ENCODE measurements around the gene KIF3A. TPM values are rescaled to one million over a fixed set of nuclear protein-coding genes. Genes with fewer than 3 reads are reported as not detected.

KIF3A gene
- total RNA-seq, 1 donor, result 5.6 TPM

DNA sequence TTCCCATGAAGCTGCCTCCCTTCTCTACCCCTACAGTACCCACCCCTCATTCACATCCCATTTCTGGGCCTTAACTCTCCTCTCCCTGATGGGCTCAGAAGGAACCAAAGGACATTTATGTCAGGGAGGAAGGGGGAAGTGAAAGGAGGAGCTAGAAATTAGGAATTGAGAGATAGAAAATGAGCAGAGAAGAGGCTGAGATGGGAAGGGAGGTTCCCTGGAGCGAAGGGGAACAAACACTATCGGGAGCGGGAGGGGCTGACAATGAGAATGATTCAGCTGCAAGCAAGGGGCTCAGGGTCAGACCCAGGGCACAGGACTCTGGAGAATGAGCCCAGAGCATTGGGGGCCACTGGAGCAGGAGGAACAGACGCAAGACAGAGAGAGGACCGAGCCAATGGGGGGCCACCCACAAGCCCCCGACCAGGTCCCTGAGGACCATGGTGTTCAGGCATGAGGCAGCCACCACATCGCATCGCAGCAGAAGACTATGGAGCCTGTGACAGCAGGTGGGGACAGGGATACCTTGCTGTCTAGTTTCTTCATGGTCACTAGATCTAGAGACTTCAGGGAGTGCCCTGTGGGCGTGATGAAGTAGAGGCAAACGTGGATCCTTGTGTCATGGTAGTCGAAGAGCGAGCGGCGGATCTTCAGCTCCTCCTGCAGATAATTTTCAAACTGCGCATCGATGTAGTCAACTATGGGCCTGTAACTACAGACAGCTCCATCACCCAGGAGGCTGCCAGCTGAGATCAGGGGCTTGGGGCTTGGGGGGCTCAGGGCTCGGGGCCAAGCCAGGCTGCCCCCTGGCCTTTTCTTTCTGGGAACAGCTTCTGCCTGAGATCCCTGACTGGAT lies 26.1 kb upstream of the KIF3A start:
- no peaks in the 10 kb centered on the region for H3K9me3 ChIP-seq (ENCODE audit: low read depth, low read length)
- no peaks in the 10 kb centered on the region for H3K27me3 ChIP-seq (ENCODE audit: insufficient read depth, low read length)
- H3K4me3 ChIP-seq (ENCODE audit: low read length), result no peak overlapping the region
- H3K4me1 ChIP-seq (ENCODE audit: insufficient read depth, low read length), result peaks cover 5% of the 10 kb centered on the region

DNA sequence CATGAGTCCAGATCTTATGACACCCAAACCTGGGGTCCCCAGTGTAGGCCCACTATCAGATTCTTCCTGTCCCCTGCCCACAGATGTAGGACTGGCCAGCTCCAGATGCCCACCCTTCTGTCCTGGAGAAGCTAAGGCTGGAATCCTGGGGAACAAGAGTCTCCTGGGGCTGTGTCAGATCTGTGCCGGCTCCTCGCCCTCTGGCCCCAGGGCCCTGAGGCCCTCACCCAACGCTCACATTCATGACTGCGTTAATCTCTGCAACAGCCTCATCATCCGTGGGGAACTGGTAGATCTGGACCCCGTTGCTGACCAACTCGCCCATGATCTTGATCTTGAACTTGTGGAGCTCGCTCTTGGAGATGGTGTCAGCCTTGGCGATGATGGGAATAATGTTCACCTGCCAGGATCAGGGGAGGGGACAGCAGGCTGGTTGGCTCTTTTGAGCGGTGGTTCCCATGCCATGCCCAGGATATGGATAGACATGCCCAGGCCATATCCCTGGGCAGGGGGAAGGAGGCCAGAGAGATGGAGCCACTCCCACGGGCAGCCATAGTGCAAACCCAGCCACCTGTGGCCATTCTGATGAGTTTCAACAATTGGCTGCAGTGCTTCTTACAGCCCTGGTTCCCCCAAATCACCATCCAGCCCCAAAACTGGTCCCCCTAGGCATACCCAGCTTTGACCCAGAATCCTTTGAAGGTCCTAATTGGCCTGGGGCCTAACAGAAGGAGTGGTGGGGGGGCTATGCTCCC lies 25.1 kb upstream of the KIF3A start:
- Histone ChIP-seq H3K4me1 (ENCODE audit: insufficient read depth, low read length) (peaks cover 5% of the 10 kb centered on the region), H3K4me3 (ENCODE audit: low read length) (no peak overlapping the region), H3K9me3 (ENCODE audit: low read depth, low read length) (no peaks in the 10 kb centered on the region), H3K27me3 (ENCODE audit: insufficient read depth, low read length) (no peaks in the 10 kb centered on the region)

DNA sequence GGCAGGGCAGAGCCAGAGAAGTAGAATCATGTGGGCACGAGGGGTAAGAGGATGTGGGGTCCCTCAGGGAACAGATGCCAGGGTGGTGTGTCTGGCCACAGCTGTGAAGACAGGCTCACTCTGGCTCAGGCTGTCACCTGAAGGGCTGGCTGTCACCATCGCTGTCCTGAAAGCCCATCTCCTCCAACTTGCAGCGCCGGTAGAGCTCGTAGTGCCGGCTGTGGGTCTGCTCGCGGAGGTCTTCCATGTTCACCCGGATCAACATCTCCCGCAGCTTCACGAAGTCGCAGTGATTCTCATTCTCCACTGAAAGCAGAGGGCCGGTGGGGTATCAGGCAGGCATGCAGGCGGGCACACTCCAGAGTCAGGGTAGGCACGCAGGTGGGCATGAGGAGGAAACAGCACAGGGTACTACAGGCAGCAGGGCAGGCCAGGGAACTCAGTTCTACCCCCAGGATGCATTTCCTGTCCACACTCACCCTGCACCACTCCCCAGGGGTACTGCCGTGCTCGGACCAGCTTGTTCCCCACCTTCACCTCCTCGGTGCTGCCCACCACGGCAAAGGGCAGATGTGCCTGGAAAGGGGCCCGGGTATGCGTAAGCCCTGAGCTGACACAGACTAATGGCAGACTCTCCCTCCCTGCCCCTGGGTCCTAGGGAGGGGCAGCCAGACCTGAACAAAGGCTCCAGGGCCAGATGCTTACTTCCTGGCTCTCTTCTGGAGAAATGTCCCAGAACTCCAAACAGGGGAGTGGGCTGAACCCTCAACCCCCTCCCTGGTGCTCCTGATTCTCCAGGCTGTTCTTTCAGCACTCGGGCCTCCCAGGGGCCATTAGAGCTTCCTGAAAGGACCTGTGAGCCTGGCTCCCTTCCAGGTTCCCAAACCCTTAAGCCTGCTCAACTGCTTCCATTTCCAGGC lies 24.2 kb upstream of the KIF3A start:
- Histone ChIP-seq H3K9me3 (ENCODE audit: low read depth, low read length) (no peaks in the 10 kb centered on the region), H3K27me3 (ENCODE audit: insufficient read depth, low read length) (no peaks in the 10 kb centered on the region), H3K4me3 (ENCODE audit: low read length) (no peak overlapping the region), H3K4me1 (ENCODE audit: insufficient read depth, low read length) (peaks cover 5% of the 10 kb centered on the region)

DNA sequence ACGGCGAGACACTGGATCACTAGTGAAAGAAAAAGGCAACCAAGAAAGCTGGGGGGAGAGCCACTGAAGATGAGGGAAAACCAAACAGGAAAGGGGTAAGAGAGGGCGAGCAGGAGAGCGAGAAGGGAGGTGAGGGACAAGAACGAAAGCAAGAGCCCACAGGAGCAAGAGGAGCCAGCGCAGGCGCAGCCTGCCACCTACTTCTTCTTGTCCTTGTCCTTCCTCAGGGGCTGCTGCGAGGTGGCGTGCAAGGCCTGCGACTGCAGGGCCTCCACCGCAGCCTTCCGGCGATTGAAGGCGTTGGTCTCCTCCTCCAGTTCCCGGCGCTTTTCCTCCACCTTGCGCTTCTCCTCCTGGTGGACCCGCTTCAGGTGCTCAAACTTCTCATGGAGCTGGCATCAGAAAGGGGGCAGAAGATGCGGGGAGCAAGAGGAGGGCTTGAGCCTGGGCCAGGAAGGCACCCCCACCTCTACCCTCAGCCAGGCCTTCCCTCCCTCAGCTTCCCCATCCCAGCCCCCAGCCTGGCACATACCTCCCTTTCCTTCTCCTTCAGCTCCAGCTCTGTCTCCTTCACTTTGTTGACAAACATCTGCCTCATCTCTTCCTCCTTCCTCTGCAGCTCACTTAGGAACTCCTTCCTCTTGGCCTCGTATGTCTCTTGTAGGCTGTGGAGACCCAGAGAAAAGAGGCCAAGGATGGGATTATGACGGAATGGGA lies 23.4 kb upstream of the KIF3A start:
- Histone ChIP-seq H3K4me1 (ENCODE audit: insufficient read depth, low read length) (peaks cover 5% of the 10 kb centered on the region), H3K9me3 (ENCODE audit: low read depth, low read length) (no peaks in the 10 kb centered on the region), H3K4me3 (ENCODE audit: low read length) (no peak overlapping the region), H3K27me3 (ENCODE audit: insufficient read depth, low read length) (no peaks in the 10 kb centered on the region)

DNA sequence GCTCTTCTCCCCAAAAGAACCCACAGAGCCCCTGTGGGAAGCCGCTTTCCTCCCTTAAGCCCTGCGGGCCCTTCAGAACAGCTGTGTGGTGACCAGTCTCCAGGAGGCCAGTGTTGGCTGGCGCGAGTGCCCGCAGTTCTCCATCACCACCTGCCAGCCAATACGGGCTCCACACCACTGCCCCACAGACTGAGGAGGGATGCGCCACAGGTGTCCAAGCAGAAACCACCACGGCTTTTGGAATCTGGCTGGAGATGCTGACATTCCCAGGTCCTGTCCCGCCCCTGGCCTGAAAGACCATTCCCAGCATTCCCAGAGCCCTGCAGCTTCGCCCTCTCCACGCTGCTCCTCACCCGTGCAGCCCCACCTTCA lies 22.7 kb upstream of the KIF3A start:
- no peak overlapping the region for H3K4me3 ChIP-seq (ENCODE audit: low read length)
- peaks cover 5% of the 10 kb centered on the region for H3K4me1 ChIP-seq (ENCODE audit: insufficient read depth, low read length)
- H3K9me3 ChIP-seq (ENCODE audit: low read depth, low read length), result no peaks in the 10 kb centered on the region
- no peaks in the 10 kb centered on the region for H3K27me3 ChIP-seq (ENCODE audit: insufficient read depth, low read length)

DNA sequence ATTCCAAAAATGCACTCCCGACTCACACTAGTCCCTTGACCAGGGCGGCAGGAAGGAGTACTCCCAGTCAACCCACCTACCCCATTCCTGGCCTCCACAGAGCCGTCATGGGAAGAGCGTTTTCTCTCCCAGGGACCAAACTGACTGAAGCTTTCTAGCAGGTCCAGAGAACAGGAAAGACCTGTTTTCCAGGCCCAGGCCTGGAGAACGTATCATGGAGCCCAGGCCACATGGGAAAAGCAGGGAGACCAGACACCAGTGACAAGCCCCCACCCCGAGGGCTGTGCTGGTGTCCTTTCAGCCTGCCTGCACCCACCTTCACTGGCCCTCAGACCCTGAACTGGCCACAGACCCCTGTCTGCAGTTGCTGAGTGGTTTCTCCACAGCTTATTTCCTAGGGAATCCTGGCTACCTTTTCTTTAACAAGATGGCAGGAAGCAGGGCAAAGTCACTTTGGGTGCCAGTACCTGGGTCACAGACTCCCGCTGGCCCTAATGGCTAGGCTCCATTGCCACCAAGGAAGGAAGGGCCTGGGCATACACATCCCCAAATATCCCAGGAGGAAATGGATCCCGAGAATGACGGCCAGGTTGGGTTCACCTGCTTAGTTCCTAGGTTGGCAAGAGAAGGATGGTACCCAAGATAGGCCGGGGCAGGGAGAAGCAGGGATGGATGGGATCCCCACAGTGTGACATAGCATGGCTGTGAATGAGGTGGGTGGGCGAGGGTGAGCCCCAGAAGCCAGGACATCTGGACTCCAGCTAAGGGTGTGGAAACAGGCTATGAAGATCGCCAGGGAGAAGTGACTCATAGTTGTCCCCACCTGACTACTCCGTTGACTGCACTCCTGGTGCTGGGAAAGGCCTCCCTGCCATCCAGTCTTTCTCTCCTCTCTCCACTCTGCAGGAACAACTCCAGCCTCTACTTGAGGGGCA lies 22.0 kb upstream of the KIF3A start:
- peaks cover 5% of the 10 kb centered on the region for H3K4me1 ChIP-seq (ENCODE audit: insufficient read depth, low read length)
- no peaks in the 10 kb centered on the region for H3K27me3 ChIP-seq (ENCODE audit: insufficient read depth, low read length)
- no peak overlapping the region for H3K4me3 ChIP-seq (ENCODE audit: low read length)
- no peaks in the 10 kb centered on the region for H3K9me3 ChIP-seq (ENCODE audit: low read depth, low read length)

DNA sequence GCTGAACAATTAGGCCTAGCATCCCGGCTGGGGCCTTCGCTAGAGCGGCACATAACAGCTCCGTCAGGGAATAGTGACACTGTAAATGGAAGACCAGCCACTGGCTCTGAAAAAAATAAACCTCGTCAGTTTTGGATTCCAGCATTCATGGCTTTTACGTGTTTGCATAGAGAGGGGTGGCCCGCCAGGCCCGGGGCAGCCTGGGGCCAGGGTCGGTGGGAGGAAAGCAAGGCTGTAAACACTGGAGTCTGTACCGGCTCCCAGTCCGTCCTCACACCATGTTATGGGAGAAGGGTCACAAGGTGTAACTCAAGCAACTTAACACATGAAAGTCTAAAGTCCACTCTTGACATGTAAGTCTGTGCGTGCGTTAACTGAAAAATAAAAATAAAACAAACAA lies 21.1 kb upstream of the KIF3A start:
- H3K9me3 ChIP-seq (ENCODE audit: low read depth, low read length), result no peaks in the 10 kb centered on the region
- H3K4me3 ChIP-seq (ENCODE audit: low read length), result no peak overlapping the region
- peaks cover 5% of the 10 kb centered on the region for H3K4me1 ChIP-seq (ENCODE audit: insufficient read depth, low read length)
- H3K27me3 ChIP-seq (ENCODE audit: insufficient read depth, low read length), result no peaks in the 10 kb centered on the region

DNA sequence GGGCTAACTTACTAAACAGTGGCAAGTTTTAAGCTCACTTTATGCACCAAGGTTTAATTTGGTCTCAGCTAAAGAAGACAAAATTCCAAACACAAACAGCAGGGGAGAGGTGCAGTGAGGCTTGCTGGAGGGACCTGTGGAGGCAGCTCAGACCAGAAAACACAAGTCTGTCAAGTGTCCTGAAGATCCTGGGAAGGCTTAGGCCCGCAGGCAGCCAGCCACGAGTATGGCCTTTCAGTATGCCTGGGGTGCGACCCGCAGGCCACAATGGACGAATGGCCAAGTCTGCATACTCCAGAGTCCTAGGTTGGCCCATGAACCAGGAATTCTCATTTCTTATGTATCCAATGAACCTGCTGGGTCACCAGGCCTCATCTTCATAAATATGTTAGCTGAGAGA lies 19.2 kb upstream of the KIF3A start:
- Histone ChIP-seq H3K27me3 (ENCODE audit: insufficient read depth, low read length) (no peaks in the 10 kb centered on the region), H3K4me1 (ENCODE audit: insufficient read depth, low read length) (no peaks in the 10 kb centered on the region), H3K4me3 (ENCODE audit: low read length) (no peak overlapping the region), H3K9me3 (ENCODE audit: low read depth, low read length) (no peaks in the 10 kb centered on the region)

DNA sequence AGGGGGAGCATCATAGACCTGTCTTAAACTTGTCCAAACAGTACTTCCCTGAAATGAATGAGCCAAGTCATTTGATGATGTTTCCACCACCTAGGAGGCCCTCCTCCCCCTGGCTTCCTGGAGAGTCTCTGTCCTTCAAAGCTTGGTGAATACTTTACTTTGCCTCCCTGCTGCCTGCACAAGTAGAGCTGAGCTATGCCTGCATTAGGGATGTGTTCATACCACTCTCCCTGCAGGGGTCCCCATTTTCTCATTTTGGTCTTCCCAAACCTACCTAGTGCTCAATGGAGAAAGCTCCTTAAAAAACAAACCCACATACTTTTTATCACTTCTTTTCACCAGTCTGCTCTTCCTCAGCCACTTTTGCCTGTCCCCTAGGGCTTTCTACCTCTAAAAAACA lies 17.6 kb upstream of the KIF3A start:
- H3K4me3 ChIP-seq (ENCODE audit: low read length), result no peak overlapping the region
- H3K9me3 ChIP-seq (ENCODE audit: low read depth, low read length), result no peaks in the 10 kb centered on the region
- no peaks in the 10 kb centered on the region for H3K27me3 ChIP-seq (ENCODE audit: insufficient read depth, low read length)
- H3K4me1 ChIP-seq (ENCODE audit: insufficient read depth, low read length), result no peaks in the 10 kb centered on the region

DNA sequence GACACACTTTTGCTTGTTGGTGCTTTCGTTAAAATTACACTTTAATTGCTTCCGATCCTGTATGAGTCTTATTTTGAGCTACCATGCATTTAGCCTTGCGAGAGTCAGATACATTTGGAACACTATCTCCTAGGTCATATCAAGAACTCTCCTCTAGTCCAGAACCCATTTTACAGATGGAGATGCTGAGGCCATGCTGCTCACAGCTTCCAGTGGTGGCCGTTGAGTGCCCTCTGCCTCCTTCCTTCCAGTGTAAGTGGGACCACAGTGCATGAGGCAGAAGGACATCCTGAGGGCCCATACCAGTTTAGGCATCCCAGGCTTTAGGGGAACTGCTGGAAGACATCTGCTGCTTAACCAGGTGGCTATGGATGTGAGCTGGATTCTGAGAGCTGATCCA lies 16.8 kb upstream of the KIF3A start:
- no peaks in the 10 kb centered on the region for H3K4me1 ChIP-seq (ENCODE audit: insufficient read depth, low read length)
- H3K4me3 ChIP-seq (ENCODE audit: low read length), result no peak overlapping the region
- H3K9me3 ChIP-seq (ENCODE audit: low read depth, low read length), result no peaks in the 10 kb centered on the region
- no peaks in the 10 kb centered on the region for H3K27me3 ChIP-seq (ENCODE audit: insufficient read depth, low read length)

DNA sequence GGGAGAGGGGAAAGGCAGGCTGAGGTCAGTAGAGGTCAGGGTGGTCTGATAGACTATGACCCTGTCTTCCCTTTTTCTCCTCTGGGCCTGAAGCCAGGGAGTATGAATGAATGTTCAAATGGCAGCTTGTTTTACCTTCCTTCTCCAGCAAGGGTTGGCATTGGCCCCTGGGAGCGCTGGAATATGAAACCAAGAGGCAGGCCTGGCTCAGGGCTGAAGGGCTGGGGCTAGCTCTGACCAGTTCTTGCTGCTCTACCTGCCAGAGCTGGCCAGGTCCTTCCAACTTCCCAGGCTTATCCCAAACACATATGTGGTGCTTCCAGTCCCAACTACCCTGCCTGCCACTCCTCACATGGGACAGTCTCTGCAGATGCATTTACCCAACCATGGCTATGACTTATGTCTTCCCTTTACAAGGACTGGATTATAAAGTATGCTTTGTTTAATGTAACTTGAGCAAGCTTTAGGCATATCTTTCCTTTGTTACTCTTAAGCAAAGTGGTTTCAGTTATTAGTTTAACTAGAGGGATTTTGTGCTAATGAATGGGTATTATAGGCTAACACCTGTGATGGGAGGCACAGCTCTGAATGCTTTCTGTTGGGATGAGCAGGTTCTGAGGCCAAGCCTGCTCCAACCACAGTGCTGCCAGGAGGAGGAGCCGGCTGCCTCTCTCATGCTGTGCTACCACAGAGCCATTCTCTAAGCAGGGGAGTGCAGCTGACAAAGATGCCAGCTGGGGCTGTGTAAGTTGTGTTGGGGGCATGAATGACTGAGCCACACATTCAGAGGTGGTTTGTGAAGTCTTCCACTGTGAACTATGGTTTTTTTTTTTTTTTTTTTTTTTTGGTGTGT lies 16.0 kb upstream of the KIF3A start:
- H3K4me1 ChIP-seq (ENCODE audit: insufficient read depth, low read length), result no peaks in the 10 kb centered on the region
- H3K9me3 ChIP-seq (ENCODE audit: low read depth, low read length), result no peaks in the 10 kb centered on the region
- H3K4me3 ChIP-seq (ENCODE audit: low read length), result no peak overlapping the region
- peaks cover 5% of the 10 kb centered on the region for H3K27me3 ChIP-seq (ENCODE audit: insufficient read depth, low read length)

DNA sequence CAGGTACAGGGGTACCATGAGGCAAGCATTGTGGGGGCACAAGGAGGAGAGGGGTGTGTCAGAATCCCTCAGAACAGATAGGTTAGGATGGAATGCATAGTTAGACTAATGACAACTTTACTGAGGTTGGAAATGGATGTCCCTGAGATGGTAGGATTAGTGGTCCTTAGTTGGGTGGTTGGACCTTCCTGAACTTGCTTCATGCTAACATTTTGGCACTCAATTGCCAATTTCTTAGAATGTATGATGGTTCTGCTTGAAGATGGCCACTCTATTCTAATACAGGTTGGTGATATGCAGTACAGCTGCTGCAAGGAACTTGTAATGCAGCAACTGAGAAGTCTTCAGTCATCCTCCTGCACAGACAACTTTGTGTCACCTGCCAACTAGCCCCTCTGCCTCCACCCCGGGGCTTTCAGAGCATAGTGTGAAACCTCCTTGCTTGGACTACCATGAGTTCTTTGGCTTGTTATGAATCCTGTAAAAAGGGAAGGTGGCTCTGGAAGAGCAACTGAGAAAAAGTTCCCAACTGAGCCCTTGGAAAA lies 15.3 kb upstream of the KIF3A start:
- H3K4me1 ChIP-seq (ENCODE audit: insufficient read depth, low read length), result no peaks in the 10 kb centered on the region

More for the DNA sequence above, 15.3 kb upstream of the KIF3A start:
- Histone ChIP-seq H3K9me3 (ENCODE audit: low read depth, low read length) (no peaks in the 10 kb centered on the region), H3K27me3 (ENCODE audit: insufficient read depth, low read length) (peaks cover 12% of the 10 kb centered on the region), H3K4me3 (ENCODE audit: low read length) (no peak overlapping the region)
